Heart right ventricle (tissue), 16 donors: ENCODE measurements around the gene NAPEPLD. TPM values are rescaled to one million over a fixed set of nuclear protein-coding genes. Genes with fewer than 3 reads are reported as not detected.

Source experiments
- ATAC-seq, 8 donors: fragments of 200-7000 bp; cut with Tn5 transposase; one replicate each; pipeline ENCODE4 v1.9.1; 2020; ENCODE audit warnings: mild to moderate bottlenecking in 8 of 8, moderate library complexity in 8 of 8, moderate number of reproducible peaks in 1 of 8
- DNase-seq, 2 donors: peaks; one replicate each; pipeline ENCODE4 v3.0.0-alpha.2; 2020
- H3K27ac ChIP-seq, 10 donors: fragments of 200-600 bp; sonication (generic) in 2 of 10; one replicate each; pipeline versions ENCODE4 v1.5.0 to v1.8.0; 2020 to 2022; ENCODE audit warnings: mild to moderate bottlenecking in 3 of 10
- H3K27me3 ChIP-seq, 7 donors: fragments of 200-600 bp; one replicate each; pipeline ENCODE4 v1.8.0; 2021 to 2022; ENCODE audit warnings: mild to moderate bottlenecking in 2 of 7
- H3K36me3 ChIP-seq, 9 donors: fragments of 200-600 bp; sonication (generic) in 1 of 9; one replicate each; pipeline versions ENCODE4 v1.5.0 to v1.8.0; 2020 to 2022; ENCODE audit warnings: mild to moderate bottlenecking in 2 of 9
- H3K4me1 ChIP-seq, 9 donors: fragments of 200-600 bp; sonication (generic) in 1 of 9; one replicate each; pipeline versions ENCODE4 v1.5.0 to v1.8.0; 2020 to 2022; ENCODE audit warnings: mild to moderate bottlenecking in 4 of 9
- H3K4me3 ChIP-seq, 10 donors: fragments of 200-600 bp; sonication (generic) in 2 of 10; one replicate each; pipeline versions ENCODE4 v1.5.0 to v1.8.0; 2020 to 2022; ENCODE audit warnings: mild to moderate bottlenecking in 7 of 10, moderate library complexity in 2 of 10
- H3K9me3 ChIP-seq, 11 donors: fragments of 200-600 bp in 10 of 11; sonication (generic) in 2 of 11; one replicate each; pipeline versions ENCODE4 v1.5.0 to v1.8.0; 2013 to 2022; ENCODE audit warnings: mild to moderate bottlenecking in 2 of 11, control low read depth in 1 of 11, moderate library complexity in 1 of 11
- WGBS, 2 donors: extraction: QIAGEN DNeasy Blood & Tissue Kit; methylation state at CpG; one replicate each; pipeline ENCODE4 v1.1.7; 2013; ENCODE audit warnings: inconsistent platforms in 1 of 2; 5-methylcytosine and 5-hydroxymethylcytosine counted together
- intact Hi-C, 10 donors: fragments of 100-400 bp; cut with DNase I; formaldehyde crosslinking; loops; one replicate each; pipeline versions ENCODE4 v1.11.1 to v1.14.2; 2022
- polyA plus RNA-seq, 2 donors: library from polyadenylated mRNA; stranded (reverse); fragments of 200-250 nt; gene quantifications; one replicate each; pipeline ENCODE4 v1.2.3, GENCODE V29; 2013
- total RNA-seq, 10 donors: library from RNA; stranded (reverse); fragmentation: NEBNext Ultra II Directional in 3 of 10; extraction: Animal tissue kit (Norgen Biotek cat#: 25700) in 3 of 10; gene quantifications; one replicate each; pipeline versions ENCODE4 v1.2.1 to v1.2.4, GENCODE V29; 2021 to 2023
- TF ChIP-seq, protein P1 (sequence below), 9 donors: fragments of 200-600 bp; sonication (generic) in 2 of 9; IDR thresholded peaks; one replicate each; pipeline versions ENCODE4 v1.5.0 to v1.8.0; 2021 to 2022; ENCODE audit warnings: antibody characterized with exemption in 9 of 9, mild to moderate bottlenecking in 5 of 9, moderate library complexity in 1 of 9
- donor health status: Arrhythmogenic right ventricular cardiomyopathy.
- donor health status: ischemic (EF 13 %, LVEDD 7.1; RV severe dilation, severe dysfunction).
- donor health status: healthy with polysubstance abuse.
- donor health status: DM: no; HTN: yes; CAD: no.
- donor health status: DM: no; HTN: no; CAD: no.
- donor health status: ischemic (EF 25% LVEDD 6.9; RV normal size, moderate dysfunction).
- donor health status: ischemic (EF 25% LVEDD 5.7; RV mildly dilated, moderate dysfunction).
- donor health status: healthy.
- donor health status: DM: yes; HTN: yes; CAD: no.
- donor health status: Ischemic cardiomyopathy.
- donor health status: ischemic (EF 35%, LVEDD 5.7; RV mildly dilated, moderate dysfunction).
- donor health status: nonischemic (EF 11% LVEDD 7.7; RV severe dilation, severe dysfunction).
- donor health status: DM: yes; HTN: yes; CAD: no.
- donor health status: PGD.
- donor health status: ischemic (EF 29% LVEDD 5.4; RV normal size, mild dysfunction).
- donor health status: nonischemic (EF 23%, LVEDD 6.1; RV moderate dilation, normal function).

The NAPEPLD gene
- total and polyA plus RNA-seq, 12 donors, result 2.1 to 11.6 (median 8.2) TPM

DNA sequence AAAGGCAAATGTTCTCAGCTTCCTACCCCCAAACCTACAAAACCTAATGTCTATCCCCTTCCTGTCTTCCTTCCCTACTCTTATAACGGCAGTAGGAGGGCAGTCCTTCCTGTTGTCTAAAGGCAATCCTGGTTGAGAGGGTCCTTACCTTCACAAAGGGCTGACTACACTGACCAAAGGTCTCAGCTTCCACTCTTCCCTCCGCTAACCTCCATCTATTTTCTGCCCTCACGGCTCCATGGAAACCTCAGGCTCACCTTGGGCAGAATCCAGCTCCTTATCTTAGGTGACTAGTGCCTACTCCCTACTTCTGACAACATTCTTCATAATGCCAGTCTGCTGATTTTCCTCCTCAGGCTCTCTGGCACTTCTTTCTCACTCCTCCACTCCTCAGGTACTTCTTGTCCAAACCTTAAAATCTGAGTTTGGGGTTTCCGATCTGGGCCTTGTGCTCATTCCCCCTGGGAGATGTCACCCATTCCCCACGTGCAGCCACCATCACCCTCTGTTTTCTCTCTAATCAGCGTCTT, 74.8 kb downstream of the NAPEPLD start:
- Histone ChIP-seq H3K27ac (peak overlapping the region in 9 of 10 donors; percentile 87 to 97 (median 93)), H3K4me3 (peak overlapping the region; percentile 67 to 91 (median 76)), H3K27me3 (no peaks in the 10 kb centered on the region), H3K9me3 (no peaks in the 10 kb centered on the region), H3K36me3 (peaks cover 0 to 11% (median 0%) of the 10 kb centered on the region in 9 donors), H3K4me1 (peaks cover 0 to 31% (median 18%) of the 10 kb centered on the region in 9 donors)
- TF ChIP-seq, protein P1, sequence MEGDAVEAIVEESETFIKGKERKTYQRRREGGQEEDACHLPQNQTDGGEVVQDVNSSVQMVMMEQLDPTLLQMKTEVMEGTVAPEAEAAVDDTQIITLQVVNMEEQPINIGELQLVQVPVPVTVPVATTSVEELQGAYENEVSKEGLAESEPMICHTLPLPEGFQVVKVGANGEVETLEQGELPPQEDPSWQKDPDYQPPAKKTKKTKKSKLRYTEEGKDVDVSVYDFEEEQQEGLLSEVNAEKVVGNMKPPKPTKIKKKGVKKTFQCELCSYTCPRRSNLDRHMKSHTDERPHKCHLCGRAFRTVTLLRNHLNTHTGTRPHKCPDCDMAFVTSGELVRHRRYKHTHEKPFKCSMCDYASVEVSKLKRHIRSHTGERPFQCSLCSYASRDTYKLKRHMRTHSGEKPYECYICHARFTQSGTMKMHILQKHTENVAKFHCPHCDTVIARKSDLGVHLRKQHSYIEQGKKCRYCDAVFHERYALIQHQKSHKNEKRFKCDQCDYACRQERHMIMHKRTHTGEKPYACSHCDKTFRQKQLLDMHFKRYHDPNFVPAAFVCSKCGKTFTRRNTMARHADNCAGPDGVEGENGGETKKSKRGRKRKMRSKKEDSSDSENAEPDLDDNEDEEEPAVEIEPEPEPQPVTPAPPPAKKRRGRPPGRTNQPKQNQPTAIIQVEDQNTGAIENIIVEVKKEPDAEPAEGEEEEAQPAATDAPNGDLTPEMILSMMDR (IDR thresholded peaks at IDR 0.05), result no peak
- intact Hi-C loops, result loop anchor here in 3 of 10 donors (5.0 to 10.0 kb wide), 3 partner anchors 71 to 327 kb away; partner anchors contain the start of genes FAM185A (in 3 of the 3) and NAPEPLD (in 2 of the 3)
- WGBS, 2 donors, result 11% methylated on average over 6 of the region's 6 CpGs
- DNase-seq (no peak), ATAC-seq (peak in 2 of 8 donors; percentile 1 to 10)

DNA sequence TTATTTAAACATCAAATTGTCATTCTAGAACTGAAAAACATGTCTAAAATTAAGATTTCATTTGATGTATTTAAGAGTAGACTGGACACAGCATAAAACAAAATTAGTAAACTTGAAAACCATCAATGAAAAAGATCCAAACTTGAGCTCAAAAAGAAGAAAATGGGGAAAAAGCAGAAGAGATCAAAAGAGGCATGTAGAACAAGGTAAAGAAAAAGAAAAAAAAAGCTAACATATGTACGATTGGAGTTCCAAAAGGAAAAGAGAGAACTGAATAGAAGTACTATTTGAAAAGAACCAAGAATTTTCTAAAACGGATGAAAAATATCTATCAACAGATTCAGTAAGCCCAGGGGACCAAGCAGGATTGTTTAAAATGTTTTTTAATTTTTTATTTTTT, 77.9 kb downstream of the NAPEPLD start:
- DNase-seq (no peak), ATAC-seq (no peak)
- Histone ChIP-seq H3K27me3 (no peaks in the 10 kb centered on the region), H3K27ac (no peak overlapping the region), H3K4me1 (peaks cover 0 to 15% (median 12%) of the 10 kb centered on the region in 9 donors), H3K4me3 (no peak overlapping the region), H3K36me3 (no peaks in the 10 kb centered on the region), H3K9me3 (no peaks in the 10 kb centered on the region)
- intact Hi-C loops, result loop anchor here in 3 of 10 donors (5.0 to 10.0 kb wide), 3 partner anchors 74 to 324 kb away; partner anchors contain the start of genes FAM185A (in 3 of the 3) and NAPEPLD (in 2 of the 3)
- 71 to 81% methylated on average over 2 of the region's 2 CpGs for WGBS, 2 donors
- TF ChIP-seq, protein P1 (IDR thresholded peaks at IDR 0.05), result no peak

DNA sequence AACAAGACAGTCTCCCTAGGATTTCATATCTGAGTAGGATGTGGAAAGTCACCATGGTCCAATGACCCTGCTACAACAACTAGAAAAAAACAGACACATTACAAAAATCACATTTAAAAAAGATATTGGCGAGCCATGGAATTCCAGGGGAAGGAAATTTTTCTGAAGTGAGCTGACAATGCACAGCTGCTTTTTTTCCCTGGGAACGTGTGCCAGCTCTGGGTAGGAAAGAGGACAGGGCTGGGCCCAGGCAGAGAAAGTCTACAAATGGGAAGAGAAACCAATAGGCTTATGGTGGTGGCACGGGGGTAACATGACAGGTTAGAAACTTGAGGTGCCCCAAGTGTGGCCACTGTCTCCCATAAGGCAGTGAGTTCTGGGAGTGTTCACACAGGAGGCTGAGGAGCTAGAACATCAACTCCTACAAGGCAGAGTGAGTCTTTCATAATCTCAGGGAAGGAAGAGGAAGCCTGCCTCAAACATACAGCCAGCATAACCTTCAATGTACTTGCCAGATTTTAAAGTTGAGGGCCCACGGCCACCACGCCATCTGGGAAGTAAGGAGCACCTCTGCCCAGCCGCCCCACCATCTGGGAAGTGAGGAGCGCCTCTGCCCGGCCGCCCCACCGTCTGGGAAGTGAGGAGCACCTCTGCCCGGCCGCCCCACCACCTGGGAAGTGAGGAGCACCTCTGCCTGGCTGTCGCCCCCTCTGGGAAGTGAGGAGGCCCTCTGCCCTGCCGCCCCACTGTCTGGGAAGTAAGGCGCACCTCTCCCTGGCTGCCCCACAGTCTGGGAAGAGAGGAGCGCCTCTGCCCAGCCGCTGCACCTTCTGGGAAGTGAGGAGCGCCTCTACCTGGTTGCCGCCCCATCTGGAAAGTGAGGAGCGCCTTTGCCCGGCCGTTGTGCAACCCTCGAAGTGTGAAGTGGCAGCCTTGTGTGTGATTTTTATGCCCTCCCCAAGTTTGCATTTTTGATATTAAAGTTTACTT, 80.2 kb downstream of the NAPEPLD start:
- 90 to 93% methylated on average over 23 of the region's 23 CpGs for WGBS, 2 donors
- DNase-seq (no peak), ATAC-seq (no peak)
- peaks cover 0 to 2% (median 1%) of the 10 kb centered on the region in 9 donors for H3K4me1 ChIP-seq
- no peaks in the 10 kb centered on the region for H3K36me3 ChIP-seq
- no peak overlapping the region for H3K4me3 ChIP-seq
- TF ChIP-seq, protein P1 (IDR thresholded peaks at IDR 0.05), result no peak
- no peaks in the 10 kb centered on the region for H3K27me3 ChIP-seq
- intact Hi-C loops, result loop anchor here in 4 of 10 donors (10.0 kb wide), 2 partner anchors 154 to 314 kb away; partner anchors contain the start of gene LRRC17 (in 1 of the 4)
- no peak overlapping the region for H3K27ac ChIP-seq
- no peaks in the 10 kb centered on the region for H3K9me3 ChIP-seq

DNA sequence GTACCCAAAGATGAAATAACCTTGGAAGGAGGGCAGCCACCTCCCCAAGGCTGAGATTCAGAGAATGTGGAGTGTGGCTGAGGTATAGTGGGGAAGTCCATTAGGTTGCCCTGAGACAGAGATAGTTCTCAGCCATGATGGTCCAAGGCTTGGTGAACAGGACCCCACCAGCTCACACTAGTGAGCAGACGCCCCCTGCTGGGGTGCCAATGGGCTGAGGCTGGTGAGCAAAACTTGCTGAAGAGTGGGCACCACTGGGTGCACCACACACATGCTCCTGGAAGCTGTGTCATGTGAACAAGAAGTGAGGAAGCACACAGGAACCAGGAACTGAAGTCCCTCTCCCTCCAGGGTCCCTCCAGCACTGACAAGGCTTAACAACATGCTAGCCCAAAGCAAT, 83.2 kb downstream of the NAPEPLD start:
- Histone ChIP-seq H3K27me3 (no peaks in the 10 kb centered on the region), H3K4me3 (no peak overlapping the region), H3K27ac (no peak overlapping the region), H3K4me1 (no peaks in the 10 kb centered on the region), H3K9me3 (no peaks in the 10 kb centered on the region), H3K36me3 (no peaks in the 10 kb centered on the region)
- DNase-seq, result peak in 1 of 2 donors; percentile 21
- peak in 4 of 8 donors; percentile 29 to 48 (median 38) for ATAC-seq
- TF ChIP-seq, protein P1 (IDR thresholded peaks at IDR 0.05), result peak in 7 of 9 donors; percentile 35 to 56 (median 43)
- intact Hi-C loops, result loop anchor here in 4 of 10 donors (10.0 kb wide), 2 partner anchors 151 to 311 kb away; partner anchors contain the start of gene LRRC17 (in 1 of the 4)
- 0 to 26% methylated on average over 1 of the region's 1 CpG for WGBS, 2 donors
